Spinal cord (tissue), 10 donors: ENCODE results near the gene ANO1. TPM values are rescaled to one million over a fixed set of nuclear protein-coding genes. Genes with fewer than 3 reads are reported as not detected.

Source experiments
- DNase-seq, 6 donors: peaks; one replicate each; pipeline versions ENCODE4 v3.0.0 to v3.0.0-alpha.2; 2013 to 2015; ENCODE audit warnings: low spot score in 6 of 6, low read depth in 4 of 6
- H3K27ac ChIP-seq: one replicate; pipeline ENCODE4 v1.5.1; 2013; ENCODE audit warnings: low read depth, low read length, control low read depth
- H3K27me3 ChIP-seq: one replicate; pipeline ENCODE4 v1.6.1; 2013; ENCODE audit warnings: low read length; ENCODE audit not compliant: control insufficient read depth, insufficient read depth
- H3K36me3 ChIP-seq: one replicate; pipeline ENCODE4 v1.6.1; 2013; ENCODE audit warnings: low read length; ENCODE audit not compliant: control insufficient read depth, insufficient read depth
- H3K4me1 ChIP-seq: one replicate; pipeline ENCODE4 v1.6.1; 2013; ENCODE audit warnings: low read length; ENCODE audit not compliant: control insufficient read depth, insufficient read depth
- H3K4me3 ChIP-seq: one replicate; pipeline ENCODE4 v1.5.1; 2013; ENCODE audit warnings: low read depth, low read length, control low read depth
- H3K9me3 ChIP-seq: one replicate; pipeline ENCODE4 v1.6.1; 2013; ENCODE audit warnings: low read length; ENCODE audit not compliant: control insufficient read depth, insufficient read depth
- WGBS: methylation state at CpG from one replicate; pipeline ENCODE4 v1.1.5; 2013; ENCODE audit warnings: missing lambda C conversion rate; ENCODE audit not compliant: insufficient coverage; 5-methylcytosine and 5-hydroxymethylcytosine counted together
- polyA plus RNA-seq, 2 donors: library from polyadenylated mRNA; unstranded; fragments of 120-200 nt; gene quantifications; one replicate each; pipeline ENCODE4 v1.2.1, GENCODE V29; 2013; ENCODE audit not compliant: insufficient read length in 2 of 2
- total RNA-seq, 2 donors: library from RNA; depleted of rRNA in 1 of 2; stranded (reverse); fragments of 120-200 nt in 1 of 2; fragments of >200 nt in 1 of 2; gene quantifications; one replicate each; pipeline versions ENCODE4 v1.2.3 to v1.2.4, GENCODE V29; 2013 to 2014
- donor health status: healthy.

The ANO1 gene
- total and polyA plus RNA-seq, 4 donors = 2.6 to 3.6 (median 2.8) TPM

DNA sequence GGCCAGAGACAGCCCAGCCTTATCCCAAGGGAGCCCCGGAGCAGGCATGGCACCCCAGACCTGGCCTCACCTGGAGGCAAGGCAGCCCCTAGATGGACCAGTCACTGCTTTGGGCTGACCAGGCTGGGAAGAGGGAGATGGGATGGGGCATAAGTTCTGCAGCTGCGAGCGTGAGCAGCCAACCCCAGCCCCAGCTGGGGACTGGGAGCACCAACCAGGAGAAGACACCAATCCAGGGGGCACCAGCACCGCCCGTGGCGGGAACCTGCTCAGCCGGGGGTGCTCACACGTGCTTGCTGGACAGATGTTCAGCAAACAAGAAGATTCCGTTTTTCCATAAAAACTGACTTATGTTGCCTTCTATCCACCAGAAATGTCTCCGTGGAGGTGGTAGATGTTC, 108.8 kb downstream of the ANO1 start:
- H3K27ac ChIP-seq = no peak overlapping the region
- no peak for DNase-seq
- no peaks in the 10 kb centered on the region for H3K9me3 ChIP-seq
- H3K4me1 ChIP-seq = no peaks in the 10 kb centered on the region
- no peaks in the 10 kb centered on the region for H3K36me3 ChIP-seq
- H3K4me3 ChIP-seq = no peak overlapping the region
- peaks cover 6% of the 10 kb centered on the region for H3K27me3 ChIP-seq
- WGBS = 85% methylated on average over 10 of the region's 10 CpGs

DNA sequence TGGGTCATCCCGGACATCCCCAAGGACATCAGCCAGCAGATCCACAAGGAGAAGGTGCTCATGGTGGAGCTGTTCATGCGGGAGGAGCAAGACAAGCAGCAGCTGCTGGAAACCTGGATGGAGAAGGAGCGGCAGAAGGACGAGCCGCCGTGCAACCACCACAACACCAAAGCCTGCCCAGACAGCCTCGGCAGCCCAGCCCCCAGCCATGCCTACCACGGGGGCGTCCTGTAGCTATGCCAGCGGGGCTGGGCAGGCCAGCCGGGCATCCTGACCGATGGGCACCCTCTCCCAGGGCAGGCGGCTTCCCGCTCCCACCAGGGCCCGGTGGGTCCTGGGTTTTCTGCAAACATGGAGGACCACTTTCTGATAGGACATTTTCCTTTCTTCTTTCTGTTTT, 109.7 kb downstream of the ANO1 start:
- Histone ChIP-seq H3K9me3 (no peaks in the 10 kb centered on the region), H3K27me3 (peaks cover 6% of the 10 kb centered on the region), H3K36me3 (no peaks in the 10 kb centered on the region), H3K27ac (no peak overlapping the region), H3K4me1 (peaks cover 1% of the 10 kb centered on the region), H3K4me3 (no peak overlapping the region)
- DNase-seq = no peak
- WGBS = 91% methylated on average over 15 of the region's 15 CpGs

DNA sequence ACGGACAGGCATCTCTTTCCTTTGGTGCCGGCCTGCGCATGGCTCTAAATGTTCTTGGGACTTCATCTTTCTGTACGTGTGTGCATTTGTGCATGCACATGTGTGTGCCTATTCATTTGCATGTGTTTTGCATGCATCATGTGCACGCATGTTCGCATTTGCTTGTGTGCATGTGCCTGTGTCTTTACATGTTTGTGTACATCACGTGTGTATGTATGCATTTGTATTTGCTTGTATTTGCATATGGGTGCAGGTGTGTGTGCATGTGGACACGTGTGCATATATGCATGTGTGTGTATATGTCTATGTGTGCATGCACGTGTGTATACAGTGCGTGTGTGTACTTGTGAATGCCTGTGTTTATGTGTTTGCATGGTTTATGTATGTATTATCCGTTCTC, 111.5 kb downstream of the ANO1 start:
- Histone ChIP-seq H3K4me1 (peaks cover 4% of the 10 kb centered on the region), H3K4me3 (no peak overlapping the region), H3K9me3 (no peaks in the 10 kb centered on the region), H3K27ac (no peak overlapping the region), H3K36me3 (no peaks in the 10 kb centered on the region), H3K27me3 (peaks cover 4% of the 10 kb centered on the region)
- DNase-seq = no peak
- 90% methylated on average over 11 of the region's 11 CpGs for WGBS

DNA sequence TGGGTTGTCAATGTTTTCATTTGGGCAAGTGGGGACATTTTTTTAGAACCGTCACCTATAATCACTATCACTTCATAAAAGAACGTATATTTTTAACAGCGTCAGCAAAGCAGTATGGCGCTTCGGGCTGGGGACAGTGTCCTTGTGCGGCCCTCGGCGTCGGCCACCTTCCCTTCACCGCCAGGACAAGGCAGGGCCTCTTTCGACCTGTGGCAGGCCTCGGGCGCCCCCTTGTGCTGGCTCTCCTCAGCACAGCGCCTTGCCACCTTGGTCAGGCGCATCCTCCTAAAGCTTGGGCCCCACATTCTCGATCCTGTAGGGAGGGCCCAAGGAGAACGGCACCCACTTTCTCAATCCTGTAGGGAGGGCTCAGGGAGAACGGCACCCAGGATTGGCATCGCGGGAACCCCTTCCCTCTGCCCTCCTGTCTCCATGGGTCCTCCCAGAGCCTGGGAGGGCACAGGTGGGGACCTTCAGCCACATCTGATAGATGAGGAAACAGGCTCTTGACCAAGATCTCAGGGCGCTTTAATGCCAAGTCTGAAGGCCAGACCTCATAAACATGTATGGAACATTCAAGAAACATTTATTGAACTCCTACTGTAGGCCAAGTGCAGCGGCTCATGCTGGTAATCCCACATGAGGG, 113.5 kb downstream of the ANO1 start:
- WGBS = 13% methylated on average over 22 of the region's 22 CpGs
- DNase-seq = peak in 2 of 6 donors; percentile 71
- H3K36me3 ChIP-seq = no peaks in the 10 kb centered on the region
- peaks cover 4% of the 10 kb centered on the region for H3K4me1 ChIP-seq
- H3K27me3 ChIP-seq = peaks cover 4% of the 10 kb centered on the region
- H3K4me3 ChIP-seq = no peak overlapping the region
- H3K9me3 ChIP-seq = no peaks in the 10 kb centered on the region
- H3K27ac ChIP-seq = no peak overlapping the region

DNA sequence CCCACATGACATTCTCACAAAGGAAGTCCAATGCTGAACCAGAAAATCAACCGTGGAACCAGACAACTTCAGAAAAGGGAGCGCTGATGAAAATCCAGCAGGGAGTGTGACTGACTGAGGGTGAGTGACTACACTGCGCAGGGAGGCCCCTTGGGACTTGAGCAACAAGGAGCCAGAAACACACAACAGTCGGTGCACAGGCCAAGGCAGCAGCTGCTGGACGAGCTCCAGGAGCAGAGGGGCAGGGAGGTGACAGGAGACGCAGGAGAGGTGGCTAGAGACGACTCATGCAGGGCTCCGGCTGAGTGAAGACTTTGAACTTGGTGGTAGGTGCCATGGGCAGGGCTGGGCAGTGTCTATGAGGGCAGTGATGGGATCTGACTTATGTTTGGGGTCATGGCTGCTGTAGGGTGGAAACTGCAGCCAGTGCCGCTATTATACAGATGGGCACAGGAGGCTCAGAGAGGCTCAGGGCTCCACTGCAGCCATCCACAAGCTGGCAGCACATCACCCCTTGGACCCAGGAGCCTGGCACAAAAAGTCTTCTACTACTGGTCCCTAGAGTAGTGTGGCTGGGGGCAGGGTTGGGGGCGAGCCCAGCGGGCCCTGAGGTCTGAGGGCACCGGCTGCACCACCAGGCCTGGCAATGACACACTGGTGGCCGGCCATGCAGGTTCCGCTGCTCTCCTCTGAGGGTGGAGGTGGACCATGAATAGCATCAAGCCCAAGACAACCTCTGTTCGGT, 114.7 kb downstream of the ANO1 start:
- WGBS = 70% methylated on average over 11 of the region's 15 CpGs
- DNase-seq = no peak

DNA sequence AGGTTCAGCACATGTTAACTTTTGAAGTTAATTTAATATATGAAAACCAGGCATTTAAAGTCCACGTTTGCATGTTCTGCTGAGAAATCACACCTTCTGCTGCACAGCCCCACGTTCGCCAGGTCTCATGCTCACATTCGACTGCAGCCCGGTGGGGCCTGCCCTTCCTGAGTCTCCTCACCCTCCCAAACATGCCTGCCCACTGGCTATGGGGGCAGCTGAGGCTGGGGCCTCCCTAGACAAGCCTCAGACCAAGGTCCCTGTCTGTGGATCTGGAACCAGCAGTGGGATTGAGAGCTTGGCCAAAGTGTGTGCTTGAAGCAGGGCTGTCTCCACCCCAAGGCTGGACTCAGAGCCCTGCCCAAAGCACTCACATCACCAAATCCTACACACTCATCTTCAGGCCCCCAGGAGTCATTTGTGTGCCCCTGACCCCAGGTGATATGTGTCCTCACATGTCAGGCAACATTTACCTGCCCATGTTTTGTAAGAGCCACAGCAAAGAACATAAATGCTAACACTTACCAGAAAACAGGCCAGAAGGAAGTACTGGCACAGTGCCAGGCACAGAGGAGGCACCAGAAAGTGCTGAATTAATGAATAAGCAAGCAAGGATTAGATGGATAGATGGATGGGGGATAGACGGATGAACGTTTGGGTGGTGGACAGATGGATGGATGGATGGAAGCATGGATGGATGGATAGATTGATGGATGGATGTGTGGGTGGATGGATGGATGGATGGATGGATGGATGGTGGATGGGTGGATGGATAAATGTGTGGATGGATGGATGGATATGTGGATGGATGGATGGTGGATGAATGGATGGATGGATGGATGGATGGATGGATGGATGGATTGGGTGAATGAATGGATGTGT, 115.5 kb downstream of the ANO1 start:
- Histone ChIP-seq H3K9me3 (no peaks in the 10 kb centered on the region), H3K36me3 (no peaks in the 10 kb centered on the region), H3K27me3 (no peaks in the 10 kb centered on the region), H3K4me1 (peaks cover 4% of the 10 kb centered on the region), H3K27ac (no peak overlapping the region), H3K4me3 (no peak overlapping the region)
- WGBS = 89% methylated on average over 5 of the region's 7 CpGs
- peak in 1 of 6 donors; percentile 35 for DNase-seq

More for the DNA sequence above, 114.7 kb downstream of the ANO1 start:
- H3K4me1 ChIP-seq = peaks cover 4% of the 10 kb centered on the region
- no peak overlapping the region for H3K27ac ChIP-seq
- H3K9me3 ChIP-seq = no peaks in the 10 kb centered on the region
- no peaks in the 10 kb centered on the region for H3K36me3 ChIP-seq
- H3K27me3 ChIP-seq = no peaks in the 10 kb centered on the region
- H3K4me3 ChIP-seq = no peak overlapping the region

DNA sequence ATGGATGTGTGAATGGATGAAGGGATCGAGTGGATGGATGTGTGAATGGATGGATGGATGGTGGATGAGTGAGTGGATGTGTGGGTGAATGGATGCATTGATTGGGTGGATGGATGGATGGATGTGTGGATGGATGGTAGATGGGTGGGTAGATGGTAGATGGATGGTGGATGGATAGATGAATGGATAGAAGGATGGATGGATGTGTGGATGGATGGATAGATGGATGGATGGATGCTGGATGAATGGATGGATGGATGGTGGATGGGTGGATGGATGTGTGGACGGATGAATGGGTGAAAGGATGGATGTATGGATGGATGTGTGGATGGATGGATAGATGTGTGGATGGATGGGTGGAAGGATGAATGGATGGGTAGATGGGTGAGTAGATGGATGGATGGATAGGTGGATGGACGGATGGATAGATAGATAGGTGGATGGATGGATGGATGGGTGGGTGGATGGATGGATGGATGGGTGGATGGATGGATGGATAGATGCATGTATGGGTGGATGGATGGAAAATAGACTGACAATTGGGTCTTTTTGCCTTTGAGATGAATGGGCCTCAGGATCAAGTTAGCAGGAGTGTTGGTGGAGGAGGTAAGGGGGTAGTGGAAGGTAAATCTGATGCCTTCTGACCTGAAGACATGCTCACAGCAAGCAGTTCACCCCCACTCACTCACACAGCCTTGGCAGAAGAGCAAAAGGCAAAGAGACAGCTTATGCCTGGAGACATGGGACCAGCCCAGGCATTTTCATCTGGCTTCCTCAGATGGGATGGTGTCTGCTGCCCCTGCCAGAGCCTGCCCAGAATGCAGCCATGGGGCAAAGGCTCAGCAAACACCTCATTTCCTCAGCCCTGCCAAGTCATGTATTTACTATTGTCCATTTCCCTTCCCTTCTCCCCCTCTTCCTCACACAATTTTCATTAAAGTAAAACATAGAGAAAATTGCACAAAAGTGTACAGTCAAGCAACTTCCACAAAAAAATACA, 117.0 kb downstream of the ANO1 start:
- DNase-seq = no peak

DNA sequence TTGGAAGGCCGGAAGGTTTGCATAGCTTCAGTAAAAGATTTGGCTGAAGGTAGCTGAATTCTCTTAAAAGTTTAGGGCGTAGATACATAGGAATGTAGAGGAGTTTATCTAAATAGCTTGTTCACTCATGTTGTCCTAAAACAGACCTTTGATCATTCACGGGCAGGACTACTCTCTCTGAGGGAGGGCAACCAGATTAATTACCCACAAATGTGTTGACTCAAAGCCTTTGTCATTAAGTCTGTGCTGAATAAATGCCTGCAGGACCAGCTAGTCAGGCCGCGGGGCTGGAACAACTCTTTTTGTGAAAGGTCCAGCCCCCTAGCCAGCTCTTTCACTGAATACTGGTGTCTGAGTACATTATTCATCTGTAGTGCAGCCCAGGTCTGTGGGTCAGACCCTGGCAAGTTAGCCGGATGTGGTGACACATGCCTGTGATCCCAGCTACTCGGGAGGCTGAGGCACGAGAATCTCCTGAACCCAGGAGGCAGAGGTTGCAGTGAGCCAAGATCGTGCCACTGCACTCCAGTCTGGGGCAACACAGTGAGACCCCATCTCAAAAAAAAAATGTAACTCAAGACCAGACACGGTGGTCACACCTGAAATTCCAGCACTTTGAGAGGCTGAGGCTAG, 122.2 kb downstream of the ANO1 start:
- Histone ChIP-seq H3K4me1 (peaks cover 20% of the 10 kb centered on the region), H3K36me3 (peaks cover 5% of the 10 kb centered on the region), H3K4me3 (no peak overlapping the region), H3K27me3 (peaks cover 3% of the 10 kb centered on the region), H3K9me3 (no peaks in the 10 kb centered on the region), H3K27ac (no peak overlapping the region)
- no peak for DNase-seq
- 75% methylated on average over 8 of the region's 10 CpGs for WGBS

More for the DNA sequence above, 117.0 kb downstream of the ANO1 start:
- Histone ChIP-seq H3K36me3 (no peaks in the 10 kb centered on the region), H3K27me3 (peaks cover 3% of the 10 kb centered on the region), H3K9me3 (no peaks in the 10 kb centered on the region), H3K4me1 (peaks cover 4% of the 10 kb centered on the region), H3K27ac (no peak overlapping the region), H3K4me3 (no peak overlapping the region)
- WGBS = 88% methylated on average over 3 of the region's 3 CpGs
